Activated CD4-positive, alpha-beta T cell treated with anti-CD3 and anti-CD28 coated beads, Interleukin-10, Interleukin-2, amounts not matched to agents 100 ng/mL and 50 ng/mL, durations not matched to agents 16 hours and 8 hours (primary cell): ENCODE results near the gene AREL1.

Experiments used
- DNase-seq: peaks from one replicate; pipeline ENCODE4 v3.0.0-alpha.2; 2020

AREL1 gene

DNA sequence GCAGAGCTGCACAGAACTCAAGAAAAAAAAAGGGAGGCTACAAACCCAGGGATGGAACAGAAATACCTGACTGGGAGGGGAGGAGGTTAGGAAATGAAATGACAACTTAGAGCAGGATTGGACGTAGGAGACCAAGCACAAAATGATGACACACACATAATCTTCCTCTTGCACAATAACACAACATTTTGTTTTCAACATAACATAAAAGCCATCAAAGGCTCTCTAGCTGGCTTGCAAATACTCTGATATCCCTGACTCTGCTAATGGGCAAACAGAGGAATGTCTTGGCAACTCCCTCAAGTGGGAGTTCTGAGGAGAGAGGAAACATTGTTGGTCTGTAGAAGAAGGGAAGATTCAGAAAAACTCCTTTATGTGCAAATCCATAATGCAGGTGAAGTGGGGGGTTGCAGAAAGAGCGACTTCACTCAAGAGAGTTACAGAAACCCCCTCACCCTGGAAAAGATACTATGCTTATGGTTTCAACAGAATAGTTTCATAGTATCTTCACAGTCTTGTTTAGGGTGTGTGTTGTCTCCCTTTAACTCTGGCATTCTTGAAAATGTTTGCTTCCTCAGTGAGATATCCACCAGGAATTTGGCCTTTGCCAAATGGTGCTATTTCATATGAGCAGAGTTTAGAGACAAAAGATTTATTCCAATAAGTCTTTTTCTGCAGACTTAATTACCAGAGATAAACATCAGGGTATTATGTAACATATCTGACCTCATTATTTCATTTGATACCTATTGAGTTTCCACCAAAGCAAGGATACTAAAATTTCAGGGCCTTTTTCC is 57.1 kb downstream of the AREL1 start:
- no peak for DNase-seq

DNA sequence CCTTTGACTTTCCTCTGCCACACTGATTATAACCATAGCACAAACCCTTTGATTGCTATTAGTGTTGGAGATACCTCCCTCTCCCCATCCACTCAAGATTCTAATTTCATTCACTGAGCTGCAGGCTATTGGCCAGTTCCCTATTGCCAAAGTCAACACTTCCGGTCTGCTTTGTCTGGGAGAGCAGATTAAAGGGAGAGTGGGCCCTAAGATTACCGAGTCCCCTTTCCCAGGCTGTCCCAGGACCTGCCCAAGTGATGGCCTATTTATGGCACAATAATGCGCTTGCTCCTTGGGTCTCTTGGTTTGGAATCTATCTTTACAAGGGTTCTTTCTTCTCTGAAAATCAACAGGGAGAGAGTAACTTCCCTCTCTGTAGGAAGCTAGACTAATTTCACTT is 57.9 kb downstream of the AREL1 start:
- no peak for DNase-seq

DNA sequence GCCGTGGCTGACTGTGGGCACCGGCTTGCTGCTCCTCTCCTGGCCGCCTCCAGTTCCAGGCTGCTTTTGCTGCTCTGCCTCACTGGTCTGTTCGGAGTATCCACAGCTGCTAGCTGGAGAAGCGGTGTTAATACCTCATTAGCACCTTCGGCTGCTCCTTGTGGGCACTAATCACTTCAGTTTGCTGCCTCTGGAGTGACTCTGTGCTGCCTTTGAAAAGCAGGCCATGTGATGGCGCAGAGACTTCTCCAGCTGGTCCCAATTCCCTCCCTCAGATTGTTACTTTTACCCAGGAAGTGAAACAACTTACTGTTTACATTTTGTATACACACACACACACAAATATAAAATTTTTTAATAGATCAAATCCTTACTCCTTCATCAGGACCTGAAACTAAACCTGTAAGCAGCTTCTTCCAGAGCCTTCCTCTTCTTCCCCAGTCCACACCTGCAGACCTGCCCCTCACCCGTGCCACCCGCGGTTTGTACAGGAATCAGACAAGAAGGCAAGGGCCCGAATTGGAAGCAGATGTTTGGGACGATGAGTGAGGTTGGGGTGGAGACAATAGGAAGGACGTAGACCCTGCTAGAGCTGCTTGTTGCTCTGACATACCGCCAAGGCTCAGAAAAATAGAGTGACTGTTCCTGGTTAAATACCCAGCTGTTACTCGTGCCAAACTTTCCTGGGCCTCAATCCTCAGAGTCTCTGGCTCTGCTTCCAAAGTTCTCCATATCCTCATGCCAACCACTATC is 59.3 kb downstream of the AREL1 start:
- no peak for DNase-seq

DNA sequence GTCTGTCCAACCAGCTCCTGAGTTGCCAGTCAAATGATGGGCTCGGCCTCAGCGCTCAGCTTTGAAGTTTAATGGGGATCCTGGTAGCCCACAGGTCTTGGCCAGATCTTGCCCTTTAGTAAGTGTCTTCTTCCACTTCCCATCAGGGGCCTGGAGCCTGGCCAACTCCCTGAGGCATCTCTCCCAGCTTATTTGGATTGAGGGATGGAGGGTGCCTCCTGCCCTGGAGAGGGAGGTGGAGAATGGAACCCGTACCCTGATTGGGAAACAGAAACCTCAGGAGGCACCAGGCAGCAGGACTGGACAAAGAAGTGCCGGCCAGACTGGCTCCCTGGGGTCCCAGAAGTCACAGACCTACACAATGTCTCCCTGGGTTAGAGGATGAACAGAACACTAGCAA is 60.3 kb downstream of the AREL1 start:
- no peak for DNase-seq

DNA sequence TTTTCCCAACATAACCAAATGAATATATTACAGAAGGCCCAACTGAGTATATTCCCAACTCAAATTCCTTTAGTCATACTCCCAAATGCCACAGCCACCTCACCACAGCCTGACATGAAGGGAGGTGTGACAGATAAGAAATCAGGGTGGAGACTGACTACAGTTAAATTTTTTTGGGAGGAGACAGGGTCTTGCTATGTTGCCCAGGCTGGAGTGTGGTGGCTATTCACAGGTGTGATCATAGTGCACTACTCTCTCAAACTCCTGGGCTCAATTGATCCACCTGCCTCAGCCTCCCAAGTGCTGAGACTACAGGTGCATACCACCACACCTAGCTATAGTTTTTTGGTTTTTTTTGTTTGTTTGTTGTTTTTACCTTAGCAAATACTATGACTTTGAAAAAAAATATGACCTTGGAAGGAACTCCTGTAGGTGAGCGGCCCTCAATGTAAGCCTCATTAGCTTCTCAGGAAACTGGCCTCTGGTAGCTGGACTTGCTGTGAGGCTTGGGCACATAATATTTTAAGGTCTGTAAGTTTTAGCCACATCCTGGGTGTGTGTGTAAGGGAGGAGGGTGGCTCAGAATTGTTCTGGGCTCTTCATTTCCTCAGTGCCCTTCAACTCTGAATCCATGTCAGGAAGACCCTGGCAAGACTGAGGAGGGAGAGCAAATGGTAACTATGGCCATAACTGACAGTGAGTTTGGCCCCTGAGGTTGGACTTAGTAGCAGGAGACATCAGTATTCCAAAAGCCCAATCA is 61.8 kb downstream of the AREL1 start:
- no peak for DNase-seq

DNA sequence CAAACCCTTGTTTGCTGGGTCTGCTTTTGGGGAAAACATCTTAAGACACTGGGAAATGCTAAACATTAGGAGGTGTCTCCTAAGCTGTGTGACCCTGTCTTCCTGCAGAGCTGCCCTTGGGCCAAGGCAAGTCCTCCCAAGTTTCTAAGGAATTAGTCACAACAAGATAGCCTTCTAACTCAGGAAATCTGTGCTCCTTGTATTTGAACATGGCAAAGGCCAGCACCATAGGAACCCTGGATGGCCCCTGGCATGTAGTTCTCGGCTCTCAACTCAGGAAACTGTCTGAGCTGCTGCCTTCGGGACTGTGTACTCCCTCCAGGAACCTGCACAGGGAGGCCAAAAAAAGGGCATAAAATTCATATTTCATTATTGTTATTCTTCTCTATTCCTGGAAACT is 63.2 kb downstream of the AREL1 start:
- no peak for DNase-seq

DNA sequence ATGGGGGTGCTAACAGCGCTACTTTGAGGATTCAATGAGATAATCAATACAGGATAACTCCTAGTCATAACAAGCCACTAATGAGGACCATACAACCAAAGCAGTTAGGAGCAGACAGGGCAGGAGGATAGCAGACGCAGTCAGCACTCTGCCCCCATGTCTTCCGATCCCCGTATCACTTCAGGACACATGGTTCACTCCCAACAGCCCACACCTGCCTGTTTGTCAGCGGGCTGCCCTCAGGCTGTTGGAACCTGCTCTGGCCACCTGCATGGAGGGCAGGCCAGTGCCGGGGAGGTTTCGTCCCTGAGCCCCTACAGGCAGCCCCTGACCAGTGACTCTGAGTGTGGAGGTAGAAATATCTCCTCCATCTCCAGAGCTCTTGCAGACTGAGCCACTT is 63.7 kb downstream of the AREL1 start:
- DNase-seq, result no peak

DNA sequence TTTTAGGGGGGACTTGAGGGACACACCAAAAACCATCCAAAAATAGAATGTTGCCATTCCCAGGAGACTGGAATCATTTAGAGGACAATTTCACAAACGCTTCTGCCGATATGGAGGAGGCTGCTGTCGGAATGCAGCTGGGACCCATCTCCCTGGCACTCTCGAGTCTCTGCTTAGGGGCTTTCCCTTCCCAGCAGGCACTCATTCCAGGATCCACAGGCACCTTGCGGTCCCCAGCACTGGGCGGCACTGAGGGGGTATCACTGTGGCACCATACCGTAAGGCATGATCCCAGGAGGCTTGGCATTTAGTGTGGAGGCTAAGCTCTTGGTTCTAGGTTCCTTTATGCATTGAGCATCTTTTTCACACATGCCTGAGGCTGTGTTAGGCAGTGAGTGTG is 64.3 kb downstream of the AREL1 start:
- no peak for DNase-seq

DNA sequence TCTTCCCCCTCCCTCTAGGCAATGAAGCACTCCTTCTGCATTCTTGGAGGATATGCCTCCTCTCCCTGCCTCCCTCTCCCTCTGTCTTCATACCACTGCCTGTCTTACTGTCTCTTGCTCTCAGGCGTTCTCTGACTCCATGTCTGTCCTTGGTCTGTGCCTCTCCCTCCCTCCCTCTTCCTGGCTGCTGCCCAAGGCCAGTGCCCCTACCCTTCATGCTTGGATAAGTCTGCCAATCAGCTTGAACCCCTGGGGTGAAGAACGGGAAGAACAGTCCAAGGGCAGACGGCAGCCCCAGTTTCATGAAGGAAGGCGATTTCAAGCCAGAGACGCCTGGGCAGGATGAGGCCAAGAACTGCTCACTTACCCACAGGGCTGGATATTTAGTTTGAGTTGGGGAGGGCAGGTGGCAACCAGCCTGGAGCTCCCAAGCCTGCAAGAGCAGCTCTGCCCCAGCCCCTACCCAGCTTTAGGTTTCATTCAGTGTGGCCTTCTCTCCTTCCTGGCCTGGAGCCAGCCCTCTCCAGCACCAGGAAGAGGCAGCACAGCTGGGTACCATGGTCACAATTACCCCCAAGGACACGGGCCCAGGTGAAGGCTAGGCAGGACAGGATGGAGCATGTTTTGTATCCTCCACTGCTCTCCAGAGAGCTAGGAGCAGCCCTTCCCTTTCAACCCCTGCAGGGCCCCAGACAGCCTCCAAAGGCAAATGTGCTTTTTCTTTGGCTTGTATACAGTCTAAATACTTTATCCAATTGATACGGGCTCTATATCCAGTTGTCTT is 65.0 kb downstream of the AREL1 start:
- no peak for DNase-seq

DNA sequence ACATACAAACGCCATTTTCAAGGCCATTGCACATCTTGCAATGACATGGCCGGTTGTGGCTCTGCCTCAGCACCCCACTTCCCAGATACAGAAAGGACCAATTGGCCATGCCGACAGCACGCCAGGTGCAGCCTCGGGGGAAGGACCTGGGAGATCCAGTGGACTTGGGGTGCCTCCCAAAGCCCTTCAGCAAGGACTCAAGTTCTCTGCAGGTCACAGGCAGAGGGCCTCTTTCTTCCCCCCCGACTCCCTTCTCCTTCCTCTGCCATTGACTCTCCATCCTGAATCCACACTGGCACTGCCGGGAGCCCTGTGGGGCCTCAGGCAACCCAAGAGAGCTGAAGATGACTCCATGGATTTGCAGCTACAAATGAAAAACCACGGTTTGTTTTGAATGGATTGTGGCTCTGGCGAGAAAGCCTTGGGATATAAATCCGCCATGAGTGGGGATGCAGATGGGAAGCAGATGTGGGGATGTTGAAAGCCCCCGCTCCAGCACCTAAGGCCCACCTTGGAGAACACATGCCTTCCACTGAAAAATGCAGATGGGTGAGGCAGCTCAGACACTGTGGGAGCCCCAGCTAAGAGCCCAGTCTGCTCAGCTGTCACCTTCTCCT is 65.7 kb downstream of the AREL1 start:
- DNase-seq, result no peak

DNA sequence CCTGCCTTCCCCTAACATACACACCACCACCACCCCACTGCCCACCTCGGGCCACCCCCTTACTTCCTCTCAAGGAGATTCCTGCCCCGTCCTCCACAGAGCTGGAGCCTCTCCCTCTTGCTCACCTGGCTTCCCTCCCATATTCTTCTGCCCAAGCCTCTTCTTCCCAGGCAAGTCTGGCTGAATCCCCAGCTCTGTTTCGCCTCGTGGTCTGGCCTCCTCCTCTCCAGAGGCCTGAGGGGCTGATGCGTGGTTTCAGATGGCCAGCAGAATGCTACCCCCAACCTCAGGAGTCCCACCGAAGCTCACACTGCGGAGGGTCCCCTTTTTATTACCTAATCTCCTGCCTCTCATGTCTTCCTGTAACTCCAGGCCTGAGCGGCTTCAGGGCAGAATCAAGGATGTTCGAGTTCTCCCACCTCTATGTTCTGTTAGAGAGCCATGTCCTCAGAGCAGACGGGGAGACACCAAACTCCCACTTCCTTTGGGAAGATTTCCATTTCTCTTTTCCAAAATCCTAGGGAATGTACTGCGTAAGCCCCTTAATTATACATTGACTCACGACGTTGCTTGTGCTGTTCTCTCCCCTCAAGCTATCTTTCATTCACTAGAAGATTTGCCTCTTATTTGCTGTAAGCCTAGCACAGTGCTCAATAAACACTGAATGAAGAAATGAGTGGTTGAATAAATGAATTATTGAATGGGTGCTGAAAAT is 67.0 kb downstream of the AREL1 start:
- no peak for DNase-seq

DNA sequence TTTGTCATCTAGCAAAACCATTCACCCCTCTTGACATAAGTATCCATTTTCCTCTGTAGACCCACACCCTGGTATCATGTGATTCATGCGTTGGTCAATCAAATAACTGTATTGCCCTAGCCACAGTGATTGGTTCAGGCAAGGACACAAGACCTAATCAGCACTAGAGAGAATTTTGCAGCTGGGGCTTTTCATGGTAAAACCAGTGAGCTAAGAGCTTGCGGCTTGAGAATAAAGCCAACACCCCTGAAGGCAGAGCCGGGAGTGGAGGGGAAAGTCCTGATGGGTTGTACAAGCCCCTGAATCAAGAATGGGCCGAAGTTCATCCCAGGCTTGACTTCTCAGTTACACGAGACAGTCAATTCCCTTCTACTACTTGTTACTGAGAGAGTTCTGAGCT is 67.6 kb downstream of the AREL1 start:
- no peak for DNase-seq

DNA sequence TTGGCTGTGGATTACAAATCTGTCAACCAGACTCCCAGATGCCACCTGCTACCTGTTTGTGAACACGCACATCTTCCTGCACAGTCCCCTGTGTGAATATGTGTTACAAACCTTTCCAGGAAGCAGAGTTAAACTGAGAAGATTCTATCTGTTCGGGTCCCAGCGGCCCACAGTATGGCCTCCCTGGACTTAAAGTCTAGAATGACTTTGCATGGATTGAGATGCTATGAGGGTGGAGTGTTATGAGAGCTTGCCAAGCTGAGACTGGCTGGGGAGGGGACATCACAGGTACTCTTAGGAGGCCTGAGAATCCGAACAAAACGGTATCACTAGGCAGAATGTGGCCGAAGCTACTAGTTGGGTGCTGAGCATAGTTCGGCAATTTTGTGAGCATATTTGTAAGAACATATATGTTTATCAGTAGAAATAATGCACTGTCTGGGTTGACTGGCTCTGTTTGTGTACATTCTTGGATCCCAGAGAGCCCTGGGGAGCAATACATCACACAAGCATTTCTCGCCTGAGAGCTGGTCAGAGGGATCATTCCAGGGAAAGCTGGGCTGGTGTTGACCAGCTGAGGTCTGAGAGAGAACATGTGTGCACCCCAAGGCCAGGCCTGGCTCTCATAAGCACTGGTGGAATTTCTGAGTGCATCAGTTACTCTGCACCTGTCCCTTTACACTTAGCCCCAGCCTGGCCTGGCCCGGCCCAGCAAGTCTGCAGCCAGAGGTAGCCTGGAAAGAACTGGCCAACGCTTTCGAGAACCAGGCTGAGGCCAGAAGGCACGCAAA is 71.1 kb downstream of the AREL1 start:
- no peak for DNase-seq

DNA sequence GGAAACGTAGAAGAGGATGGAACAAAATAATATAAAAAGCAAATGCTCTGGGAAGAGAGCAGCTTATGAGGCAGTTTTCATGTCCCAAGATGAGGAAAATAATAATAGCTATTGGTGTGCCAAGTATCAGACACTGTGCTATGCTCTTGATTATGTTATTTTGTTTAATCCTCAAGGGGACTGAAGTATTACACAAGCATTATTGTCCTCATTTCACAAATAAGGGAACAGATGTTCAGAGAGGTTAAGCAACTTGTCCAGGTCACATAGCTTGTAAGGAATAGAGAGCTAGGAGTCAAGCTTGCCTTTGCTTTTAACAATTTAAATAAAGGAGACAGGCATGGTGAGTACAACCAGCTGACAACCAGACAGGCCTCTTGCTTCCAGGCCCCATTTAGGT is 73.9 kb downstream of the AREL1 start:
- DNase-seq, result no peak

DNA sequence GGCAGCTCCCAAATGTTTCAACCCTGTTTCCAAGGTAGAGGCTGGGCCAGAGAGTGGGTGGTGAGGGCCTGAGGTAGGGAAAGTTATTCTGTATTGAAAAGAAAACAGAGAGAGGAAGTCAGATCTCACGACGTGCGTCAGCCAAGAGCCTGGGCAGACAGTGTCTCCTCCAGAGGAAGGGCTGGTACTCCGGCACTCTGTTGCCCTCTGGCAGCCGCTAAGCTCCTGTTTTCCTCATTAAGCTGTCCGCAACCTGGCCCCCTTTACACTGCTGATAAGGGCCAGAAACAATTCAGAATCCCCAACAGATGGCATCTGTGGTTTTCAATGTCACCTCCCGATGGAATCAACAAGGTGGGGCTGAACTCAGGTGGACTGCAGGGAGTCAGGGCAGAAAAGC is 74.8 kb downstream of the AREL1 start:
- DNase-seq, result no peak

DNA sequence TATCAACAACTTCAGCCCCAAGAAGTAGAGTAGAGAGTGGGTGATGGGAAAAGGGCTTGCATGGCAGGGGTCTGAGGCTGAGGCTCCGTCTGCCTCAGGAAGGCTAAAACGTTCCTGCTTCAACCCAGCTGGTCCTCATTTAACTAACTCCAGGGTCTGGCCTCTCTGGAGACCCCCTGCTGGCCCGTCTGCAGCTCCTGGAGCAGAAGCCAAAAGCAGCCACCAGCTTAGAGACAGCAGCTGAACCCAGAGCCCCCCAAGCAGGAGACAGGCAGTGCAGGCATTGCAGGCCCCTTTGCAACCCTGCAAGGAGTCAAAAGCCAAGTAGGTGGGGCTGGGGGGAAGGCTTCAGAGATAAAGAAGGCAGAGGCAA is 75.7 kb downstream of the AREL1 start:
- no peak for DNase-seq

DNA sequence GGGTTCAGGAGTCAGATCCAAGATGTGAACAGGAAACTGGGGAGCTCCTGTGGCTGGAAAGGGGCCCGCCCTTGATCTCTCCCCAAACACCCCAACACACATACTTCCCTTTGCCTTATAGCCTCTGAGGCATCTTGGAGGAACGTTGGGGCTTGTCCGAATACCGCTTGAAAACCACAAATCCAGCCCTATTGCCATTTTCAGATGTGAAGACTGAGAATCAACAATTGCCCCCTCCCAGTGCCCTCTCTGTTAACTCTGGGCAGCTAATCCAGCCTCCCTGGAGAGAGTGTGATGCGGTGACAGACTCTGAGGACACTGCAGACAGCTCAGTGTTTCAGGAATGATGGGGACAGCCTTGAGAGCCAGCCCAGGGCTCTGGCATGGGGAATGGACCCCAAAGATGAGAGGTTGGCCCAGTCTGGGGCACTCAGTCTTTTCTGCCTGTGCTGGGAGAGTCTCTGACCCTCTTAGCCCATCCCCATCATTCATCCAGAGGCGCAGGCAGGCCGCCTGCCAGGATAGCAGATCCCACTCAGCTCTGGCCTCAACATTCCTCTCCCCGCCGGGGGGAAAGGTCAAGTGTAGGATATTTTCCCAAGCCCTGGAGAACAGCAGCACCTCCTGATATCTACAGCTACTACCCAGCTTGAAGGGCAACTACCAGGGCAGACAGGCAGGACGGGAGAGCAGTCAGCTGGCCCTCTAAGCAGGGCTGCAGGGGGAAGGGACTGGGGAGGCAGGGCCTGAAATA is 76.3 kb downstream of the AREL1 start:
- DNase-seq, result no peak

DNA sequence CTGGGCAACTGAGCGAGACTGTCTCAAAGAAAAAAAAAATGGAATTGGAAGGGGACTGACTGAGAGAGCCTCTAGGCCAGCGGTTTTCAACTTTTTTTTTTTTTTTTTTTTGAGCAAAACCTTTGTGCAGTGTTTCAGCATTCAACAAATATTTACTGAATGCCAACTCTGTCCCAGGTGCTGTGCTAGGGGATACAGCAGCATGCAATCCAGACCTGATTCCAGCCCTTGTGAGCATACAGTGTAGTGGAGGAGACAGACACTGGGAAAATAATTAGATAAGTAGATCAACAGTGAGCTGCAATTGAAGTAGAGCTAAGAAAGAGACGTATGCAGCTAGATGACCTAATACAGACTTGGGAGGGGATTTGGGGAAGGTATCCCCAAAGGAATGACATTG is 77.0 kb downstream of the AREL1 start:
- DNase-seq, result no peak

DNA sequence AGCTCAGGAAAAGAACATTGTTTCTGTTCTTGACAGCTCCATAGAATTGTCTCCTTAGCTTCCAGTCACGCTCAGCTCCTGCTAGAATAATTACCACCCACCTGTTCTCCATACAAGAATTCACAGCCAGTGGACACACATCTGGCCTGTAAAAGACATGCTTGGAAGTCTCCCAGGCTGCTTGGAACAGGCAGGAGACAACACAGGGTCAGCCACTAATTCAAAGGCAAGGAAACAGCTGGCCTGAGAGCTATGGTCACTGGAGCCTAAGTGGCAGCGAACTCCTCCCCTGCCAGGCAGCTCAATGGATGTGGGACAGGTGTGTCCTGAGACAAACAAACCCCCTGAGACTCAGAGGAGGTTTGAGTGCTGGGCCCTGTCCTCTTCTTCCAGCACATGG is 77.9 kb downstream of the AREL1 start:
- no peak for DNase-seq

DNA sequence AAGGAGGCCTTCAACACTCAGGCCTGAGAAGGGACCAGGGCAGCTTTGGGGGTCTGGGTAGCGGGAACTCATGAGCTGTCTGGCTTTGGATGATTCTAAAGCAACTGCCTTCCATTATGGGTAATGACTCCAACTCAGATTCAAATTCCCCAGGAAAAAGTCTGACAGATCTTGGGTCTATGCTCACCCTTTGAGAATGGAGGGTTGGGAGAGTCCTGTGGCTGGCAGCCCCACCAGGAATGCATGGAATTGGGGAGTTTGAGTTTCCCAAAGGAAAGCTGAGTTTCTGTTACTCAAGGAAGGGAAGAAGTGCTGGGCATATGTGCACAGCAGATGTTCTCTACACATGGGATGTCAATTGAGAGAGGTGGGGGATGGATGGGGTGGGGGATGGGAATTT is 78.4 kb downstream of the AREL1 start:
- no peak for DNase-seq
